Activated CD4-positive, CD25-positive, alpha-beta regulatory T cell (primary cell): ENCODE data around the gene GLP1R.

Experiments used
- DNase-seq, 4 experiments: peaks; one replicate each; lab custom pipeline; 2025; lab: John Stamatoyannopoulos, UW

Gene GLP1R

DNA sequence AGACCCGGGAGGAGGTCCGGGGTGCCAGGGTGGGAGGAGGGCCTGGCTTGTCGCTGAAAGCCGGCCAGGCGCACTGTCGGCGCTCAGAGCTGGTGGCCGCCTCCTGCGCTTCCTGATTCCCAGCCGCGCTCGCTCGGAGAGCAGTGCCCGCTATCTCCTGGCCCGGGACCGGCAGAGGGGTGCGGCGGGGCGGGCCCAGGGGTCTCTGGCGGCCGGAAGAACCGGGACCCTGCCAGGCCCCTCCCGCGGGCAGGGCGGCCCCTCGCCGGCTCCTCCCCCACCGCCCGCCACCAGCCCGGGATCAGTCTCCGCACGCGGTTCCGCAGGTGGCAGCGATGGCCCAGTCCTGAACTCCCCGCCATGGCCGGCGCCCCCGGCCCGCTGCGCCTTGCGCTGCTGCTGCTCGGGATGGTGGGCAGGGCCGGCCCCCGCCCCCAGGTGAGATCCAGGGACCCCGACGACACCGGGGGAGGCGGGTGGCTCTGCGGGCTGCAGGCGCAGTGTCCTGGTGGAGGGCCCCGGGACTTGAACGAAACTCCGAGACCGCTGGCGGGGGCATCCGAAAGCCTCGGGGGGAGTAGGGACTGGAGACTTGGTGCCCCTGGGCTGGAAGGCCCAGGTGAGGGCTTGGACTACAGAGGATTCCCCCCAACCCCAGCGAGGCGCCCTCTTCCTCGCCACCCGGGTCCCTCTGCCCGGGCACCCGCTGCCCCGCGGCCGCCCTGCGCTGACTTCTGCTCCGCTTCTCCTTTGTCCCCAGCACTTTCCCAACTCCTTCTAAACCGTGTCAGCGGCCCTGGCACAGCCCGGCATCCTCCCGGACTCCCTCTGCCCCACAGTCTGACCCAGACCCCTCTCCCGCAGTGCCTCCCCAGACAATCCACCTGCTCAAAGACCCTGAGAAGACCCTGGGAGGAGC, at the start of gene GLP1R:
TSS of gene GLP1R (plus strand) at position 301 of the 919 bp plus-strand sequence. CDS start at position 361, 60 bp downstream.
- DNase-seq = no peak

GRCh38 chr6:39003072-39003471, 45.5 kb upstream of the GLP1R start:
- DNase-seq = no peak

DNA sequence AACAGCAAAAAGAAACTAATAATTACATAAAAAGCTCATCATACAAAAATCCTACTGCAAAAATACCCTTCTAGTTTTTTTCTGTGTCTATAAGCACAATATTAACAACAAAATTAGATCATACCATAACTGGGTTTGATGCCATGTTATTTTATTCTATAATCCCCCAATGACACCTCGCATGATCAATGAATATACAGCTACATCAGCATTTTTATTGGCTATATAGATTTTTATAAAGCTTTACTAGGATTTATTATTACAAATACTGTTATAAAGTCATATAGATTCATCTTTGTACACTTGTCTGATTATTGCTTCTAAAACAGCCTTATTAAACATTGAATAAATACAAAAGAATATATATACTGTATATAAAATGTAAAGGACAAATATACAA, 45.1 kb upstream of the GLP1R start:
- DNase-seq = no peak

DNA sequence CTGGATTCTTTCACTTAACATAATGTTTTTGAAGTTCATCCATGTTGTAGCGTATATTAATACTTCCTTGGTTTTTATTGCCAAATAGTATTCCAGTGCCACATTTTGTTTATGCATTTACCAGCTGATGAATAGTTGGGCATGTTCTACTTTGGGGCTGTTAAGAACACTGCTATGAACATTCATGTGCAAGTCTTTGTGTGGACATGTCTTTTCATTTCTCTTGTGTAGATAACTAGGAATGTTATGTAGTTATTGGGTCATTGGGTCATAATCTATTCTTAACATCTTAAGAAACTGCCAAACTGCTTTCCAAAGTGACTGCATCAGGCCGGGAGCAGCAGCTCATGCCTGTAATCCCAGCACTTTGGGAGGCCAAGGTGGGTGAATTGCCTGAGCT, 43.8 kb upstream of the GLP1R start:
- no peak for DNase-seq

DNA sequence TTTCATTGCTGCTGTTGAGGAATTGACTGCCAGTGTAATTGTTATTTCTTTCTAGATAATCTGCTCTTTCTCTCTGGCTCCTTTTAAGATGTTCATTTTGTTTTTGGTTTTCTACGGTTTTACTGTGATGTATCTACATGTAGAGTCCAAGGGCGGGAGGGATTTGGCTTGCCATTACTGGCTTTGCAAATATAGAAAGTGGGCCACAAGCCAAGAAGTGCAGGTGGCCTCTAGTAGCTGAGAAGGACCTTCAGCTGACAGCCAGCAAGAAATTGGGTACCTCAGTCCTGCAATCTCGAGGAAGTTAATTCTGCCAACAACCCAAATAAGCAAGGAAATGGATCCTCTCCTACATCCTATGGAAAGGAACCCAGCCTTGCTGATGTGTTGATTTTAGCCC, 42.8 kb upstream of the GLP1R start:
- no peak for DNase-seq

DNA sequence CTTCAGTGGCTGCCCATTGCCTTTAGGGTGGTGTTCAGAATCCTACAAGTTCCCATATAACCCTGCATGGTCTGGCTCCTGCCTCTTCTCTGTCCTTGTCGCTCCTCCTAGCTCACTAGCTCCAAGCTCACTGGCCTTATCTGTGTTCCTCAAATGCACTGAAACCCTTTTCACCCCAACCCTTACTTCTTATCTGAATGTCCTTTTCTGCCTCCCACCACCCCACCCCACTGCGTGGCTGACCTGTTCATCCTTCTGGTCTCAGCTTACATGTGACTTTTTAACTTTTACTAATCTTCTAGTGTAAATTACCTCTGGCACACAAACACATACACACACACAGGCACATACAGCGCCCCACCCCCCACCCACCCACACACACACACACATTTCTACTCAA, 41.0 kb upstream of the GLP1R start:
- DNase-seq = no peak

GRCh38 chr6:39008737-39009136, 39.8 kb upstream of the GLP1R start:
- DNase-seq = no peak

GRCh38 chr6:39009476-39009875, 39.1 kb upstream of the GLP1R start:
- DNase-seq = no peak

DNA sequence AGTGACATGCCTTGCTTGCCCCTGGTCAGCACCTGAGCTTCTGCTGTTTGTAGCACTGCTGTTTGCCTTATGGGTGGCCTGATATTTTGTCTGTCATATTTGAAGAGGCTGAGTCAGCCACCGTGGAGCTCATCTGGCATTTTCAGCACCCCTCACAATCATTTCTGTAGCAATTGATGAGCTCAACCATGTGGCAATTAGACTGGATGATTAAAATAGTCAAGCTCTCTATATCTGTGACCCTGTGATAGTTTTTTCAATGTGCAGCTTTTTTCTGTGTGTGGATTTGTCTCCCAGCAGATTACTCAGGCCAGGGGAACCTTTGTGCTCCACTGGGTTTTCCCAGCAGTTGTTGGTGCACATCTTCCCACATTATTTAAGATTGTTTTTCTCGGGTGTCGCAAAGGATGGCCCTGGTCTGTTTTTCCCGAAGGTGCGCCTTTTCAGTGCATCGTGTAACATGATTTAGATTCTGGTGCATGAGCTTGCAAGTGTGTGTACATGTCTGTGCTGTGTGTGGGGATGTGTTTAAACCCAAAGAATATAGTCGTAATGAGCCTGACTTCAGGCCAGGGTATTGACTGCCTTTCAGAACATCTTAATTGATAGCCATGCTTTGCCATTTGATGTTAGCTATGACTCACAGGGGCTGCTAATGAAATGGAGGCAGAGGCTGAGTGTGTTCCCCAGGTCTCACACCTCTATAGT, 31.6 kb upstream of the GLP1R start:
- DNase-seq = no peak

DNA sequence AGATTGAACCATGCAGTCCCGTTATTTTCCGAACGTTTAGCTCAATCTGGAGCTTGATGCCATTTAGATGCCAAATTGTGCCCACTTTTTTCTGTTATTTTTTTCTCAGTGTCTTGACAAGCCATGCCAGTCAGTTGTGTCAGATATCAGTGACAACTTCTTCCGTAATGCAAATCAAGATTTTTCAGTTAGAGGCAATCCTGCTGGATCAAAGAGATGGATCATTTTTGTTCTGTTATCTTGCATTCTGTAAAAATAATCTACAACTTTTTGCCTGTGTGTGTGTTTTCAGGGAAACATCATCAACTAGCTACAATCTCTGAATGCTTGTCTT, 31.1 kb upstream of the GLP1R start:
- DNase-seq = no peak

DNA sequence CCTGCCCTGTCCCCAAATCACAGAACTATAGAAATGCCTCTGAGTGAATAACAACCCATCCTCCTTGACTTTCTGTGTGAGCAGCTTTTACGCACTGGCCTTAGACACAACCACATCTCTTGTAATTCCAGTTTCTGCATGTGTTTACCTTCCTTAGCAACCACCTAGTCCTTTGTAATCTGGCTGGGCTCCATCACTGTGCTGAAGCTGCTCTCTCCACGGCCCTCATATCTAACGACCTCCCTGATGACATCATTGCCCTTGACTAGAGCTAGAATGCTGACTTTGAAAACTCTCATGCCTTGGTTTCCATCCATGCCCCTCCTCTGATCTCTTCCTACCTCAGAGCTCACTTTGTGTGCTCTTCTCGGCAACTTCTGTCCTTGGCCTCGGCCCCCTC, 30.5 kb upstream of the GLP1R start:
- DNase-seq = no peak

GRCh38 chr6:39020136-39020535, 28.4 kb upstream of the GLP1R start:
- no peak for DNase-seq

DNA sequence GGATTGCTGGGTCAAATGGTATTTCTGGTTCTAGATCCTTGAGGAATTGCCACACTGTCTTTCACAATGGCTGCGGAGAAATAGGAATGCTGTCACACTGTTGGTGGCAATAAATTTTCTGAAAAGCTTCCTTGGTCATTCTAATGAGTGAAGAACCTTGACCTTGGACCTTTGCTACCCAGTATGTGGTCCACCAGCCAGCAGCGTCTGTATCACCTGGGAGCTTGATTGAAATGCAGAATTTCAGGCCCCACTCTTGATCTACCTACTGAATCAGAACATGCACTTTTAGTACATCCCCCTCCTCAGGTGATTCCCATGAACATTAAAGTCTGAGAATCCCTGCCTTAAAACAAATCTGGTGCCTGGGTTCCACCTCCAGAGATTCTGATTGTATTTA, 27.5 kb upstream of the GLP1R start:
- DNase-seq = no peak

- DNase-seq = no peak
Observed at GRCh38 chr6:39021779-39022178, 26.8 kb upstream of the GLP1R start.

DNA sequence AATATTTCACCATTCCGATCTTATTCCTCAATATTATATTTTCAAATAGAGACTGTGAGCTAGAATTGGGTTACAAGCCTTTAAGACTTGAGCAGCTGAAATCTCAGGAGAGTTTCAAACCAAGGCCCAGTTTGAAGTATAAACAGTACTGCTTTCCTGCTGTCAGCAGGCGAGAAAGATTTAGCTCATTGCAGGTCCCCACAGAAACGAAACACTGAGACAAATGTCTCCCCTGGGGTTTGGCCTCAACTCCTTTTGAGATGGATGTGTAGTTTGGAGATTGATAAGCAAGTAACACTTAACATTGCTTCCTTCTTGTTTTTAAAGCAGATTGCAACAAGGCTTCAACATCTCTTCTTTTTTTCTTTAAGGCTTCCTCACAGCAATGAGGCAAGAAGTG, 22.4 kb upstream of the GLP1R start:
- DNase-seq = no peak

DNA sequence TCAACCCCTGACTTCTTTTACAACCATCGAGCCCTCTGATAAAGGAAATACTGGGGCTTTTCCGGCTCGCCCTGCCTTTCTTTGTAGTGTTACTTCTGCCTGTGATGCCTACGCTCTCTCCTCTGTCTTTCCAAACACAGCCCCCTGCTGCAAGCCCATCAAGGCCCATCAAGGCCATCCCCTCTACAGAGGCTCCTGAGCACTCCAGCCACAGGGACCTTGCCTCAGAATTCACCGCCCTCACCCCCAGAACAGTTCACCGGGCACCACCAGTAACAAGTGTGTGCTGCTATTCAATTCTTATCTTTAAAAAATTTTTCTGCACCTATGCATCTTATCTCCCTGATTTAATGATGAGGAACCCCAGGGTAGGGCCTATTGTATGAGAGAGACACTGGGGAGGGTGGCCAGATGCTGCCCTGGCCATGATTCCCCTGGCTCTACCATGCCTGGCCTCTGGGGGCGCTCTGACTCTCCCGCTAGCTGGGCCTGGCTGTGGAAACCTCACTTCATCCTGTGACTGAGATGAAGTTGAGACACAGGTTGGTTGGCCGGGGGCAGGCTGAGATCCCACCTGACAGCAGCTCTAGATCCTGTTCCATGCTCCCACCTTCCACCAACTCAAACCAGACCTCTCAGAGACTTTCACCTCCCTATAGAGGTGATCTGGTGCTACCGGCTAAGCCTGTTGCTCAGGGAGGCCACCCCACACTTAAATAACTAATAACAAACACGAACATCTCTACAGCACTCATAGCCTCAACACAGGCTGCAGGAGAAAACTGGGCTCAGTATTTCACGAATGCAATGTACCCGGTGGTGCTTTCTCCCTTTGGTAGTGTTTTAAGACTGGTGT, 19.2 kb upstream of the GLP1R start:
- DNase-seq = peak in 1 of 4 experiments; percentile 17

- no peak for DNase-seq
Observed at GRCh38 chr6:39035681-39036080, 12.9 kb upstream of the GLP1R start.

- DNase-seq = no peak
Observed at GRCh38 chr6:39037082-39037508, 11.5 kb upstream of the GLP1R start.

GRCh38 chr6:39037707-39038106, 10.9 kb upstream of the GLP1R start:
- DNase-seq = no peak

- no peak for DNase-seq
Observed at GRCh38 chr6:39040080-39040673, 8.4 kb upstream of the GLP1R start.

GRCh38 chr6:39041072-39041471, 7.5 kb upstream of the GLP1R start:
- no peak for DNase-seq

GRCh38 chr6:39043776-39044175, 4.8 kb upstream of the GLP1R start:
- no peak for DNase-seq
